IMR-90 (cell line): Measurements from ENCODE around the gene ZCCHC24. TPM values are rescaled to one million over a fixed set of nuclear protein-coding genes. Genes with fewer than 3 reads are reported as not detected.

Source experiments
- ATAC-seq: fragments of 200-7000 bp; cut with Tn5 transposase; 2 replicates; pipeline ENCODE4 v1.9.1; 2020; ENCODE audit warnings: low read depth, mild to moderate bottlenecking, moderate library complexity
- BruUV-seq: library from RNA; stranded (reverse); fragments of 400-500 nt; replicated peaks from 2 replicates; lab custom pipeline; 2021; lab: Mats Ljungman, UMichigan
- CTCF ChIA-PET: fragments of 300-600 bp; formaldehyde crosslinking; extraction: SDS; loops from one replicate; lab custom pipeline; 2021; ENCODE audit warnings: antibody characterized with exemption; lab: Yijun Ruan, JAX
- POLR2A ChIA-PET: fragments of 300-600 bp; sonication (Branson Sonifier 250); formaldehyde crosslinking; loops from one replicate; lab custom pipeline; 2022; ENCODE audit warnings: antibody characterized with exemption; ENCODE audit not compliant: unreplicated experiment; lab: Charles Lee
- DNase-seq: peaks from one replicate; pipeline ENCODE4 v3.0.0; 2013
- H2AFZ ChIP-seq: replicated peaks from 2 replicates; pipeline ENCODE3; 2013; ENCODE audit warnings: low read length, mild to moderate bottlenecking; ENCODE audit not compliant: poor library complexity
- H2AK5ac ChIP-seq: 2 replicates; pipeline ENCODE4 v1.6.1; 2013; ENCODE audit warnings: low read depth, low read length, inconsistent platforms
- H2AK9ac ChIP-seq: replicated peaks from 2 replicates; pipeline ENCODE3; 2013; ENCODE audit warnings: mild to moderate bottlenecking, low read depth, low read length, moderate library complexity; ENCODE audit not compliant: poor library complexity
- H2BK120ac ChIP-seq: 2 replicates; pipeline ENCODE4 v1.6.1; 2013; ENCODE audit warnings: low read depth, low read length, inconsistent platforms
- H2BK15ac ChIP-seq: 3 replicates; pipeline ENCODE4 v1.6.1; 2013; ENCODE audit warnings: low read depth, low read length, inconsistent platforms
- H2BK20ac ChIP-seq: 2 replicates; pipeline ENCODE4 v1.6.1; 2013; ENCODE audit warnings: low read depth, mild to moderate bottlenecking, inconsistent platforms, low read length, moderate library complexity
- H2BK5ac ChIP-seq: 2 replicates; pipeline ENCODE4 v1.6.1; 2013; ENCODE audit warnings: mild to moderate bottlenecking, low read depth, low read length, inconsistent platforms; ENCODE audit not compliant: poor library complexity, severe bottlenecking
- H3K14ac ChIP-seq: replicated peaks from 2 replicates; pipeline ENCODE4 v1.6.1; 2013; ENCODE audit warnings: low read depth, low read length, inconsistent platforms
- H3K18ac ChIP-seq: 2 replicates; pipeline ENCODE4 v1.6.1; 2013; ENCODE audit warnings: low read depth, low read length, control low read depth
- H3K23ac ChIP-seq: 2 replicates; pipeline ENCODE4 v1.6.1; 2013; ENCODE audit warnings: low read depth, low read length, inconsistent platforms
- H3K27ac ChIP-seq: 2 replicates; pipeline ENCODE4 v1.5.1; 2013; ENCODE audit warnings: mild to moderate bottlenecking, control low read depth, low read length; ENCODE audit not compliant: insufficient read depth
- H3K27me3 ChIP-seq: 2 replicates; pipeline ENCODE4 v1.6.1; 2013; ENCODE audit warnings: low read length; ENCODE audit not compliant: control insufficient read depth, insufficient read depth
- H3K36me3 ChIP-seq: 2 replicates; pipeline ENCODE4 v1.6.1; 2013; ENCODE audit warnings: low read length, mixed read lengths; ENCODE audit not compliant: control insufficient read depth, insufficient read depth
- H3K4ac ChIP-seq: 2 replicates; pipeline ENCODE4 v1.6.1; 2013; ENCODE audit warnings: low read depth, low read length, inconsistent platforms
- H3K4me1 ChIP-seq: 2 replicates; pipeline ENCODE4 v1.6.1; 2013; ENCODE audit warnings: low read length, mixed read lengths; ENCODE audit not compliant: control insufficient read depth, insufficient read depth
- H3K4me2 ChIP-seq: 2 replicates; pipeline ENCODE4 v1.6.1; 2013; ENCODE audit warnings: low read depth, mild to moderate bottlenecking, control low read depth, low read length, moderate library complexity
- H3K4me3 ChIP-seq: 2 replicates; pipeline ENCODE4 v1.5.1; 2013; ENCODE audit warnings: low read depth, mild to moderate bottlenecking, control low read depth, low read length, moderate library complexity; ENCODE audit not compliant: insufficient read depth
- H3K56ac ChIP-seq: 2 replicates; pipeline ENCODE4 v1.6.1; 2013; ENCODE audit warnings: low read length, inconsistent platforms; ENCODE audit not compliant: insufficient read depth; ENCODE audit errors: extremely low read depth
- H3K79me1 ChIP-seq, 2 experiments: 2 replicates each; pipeline ENCODE4 v1.6.1; 2013; ENCODE audit warnings: low read length in 2 of 2, inconsistent platforms in 1 of 2, low read depth in 1 of 2
- H3K9ac ChIP-seq: 2 replicates; pipeline ENCODE4 v1.6.1; 2013; ENCODE audit warnings: low read depth, low read length, control low read depth
- H3K9me1 ChIP-seq: 2 replicates; pipeline ENCODE4 v1.6.1; 2013; ENCODE audit warnings: low read length, inconsistent platforms; ENCODE audit not compliant: insufficient read depth
- H3K9me3 ChIP-seq: 2 replicates; pipeline ENCODE4 v1.6.1; 2013; ENCODE audit warnings: low read length; ENCODE audit not compliant: control insufficient read depth, insufficient read depth
- H4K20me1 ChIP-seq: 2 replicates; pipeline ENCODE4 v1.6.1; 2013; ENCODE audit warnings: low read length, inconsistent platforms; ENCODE audit not compliant: insufficient read depth
- H4K5ac ChIP-seq: 2 replicates; pipeline ENCODE4 v1.6.1; 2013; ENCODE audit warnings: mild to moderate bottlenecking, low read depth, low read length, control low read depth
- H4K8ac ChIP-seq, 2 experiments: 2 replicates each; pipeline ENCODE4 v1.6.1; 2013; ENCODE audit warnings: low read depth in 2 of 2, low read length in 2 of 2, control low read depth in 1 of 2, inconsistent platforms in 1 of 2
- H4K91ac ChIP-seq: 2 replicates; pipeline ENCODE4 v1.6.1; 2013; ENCODE audit warnings: low read depth, low read length, inconsistent platforms; ENCODE audit not compliant: insufficient read depth
- CTCF ChIP-seq: conservative IDR thresholded peaks from 2 replicates; pipeline ENCODE4 v1.5.1; 2012; ENCODE audit warnings: mild to moderate bottlenecking, low read depth, low read length, improper control_type of control experiment
- POLR2A ChIP-seq: IDR thresholded peaks from 2 replicates; pipeline ENCODE4 v1.6.1; 2012; ENCODE audit warnings: mild to moderate bottlenecking, low read depth, low read length
- WGBS, 2 experiments: methylation state at CpG; one replicate each; pipeline versions ENCODE4 v1.1.5 to v1.1.7; 2013; ENCODE audit warnings: missing lambda C conversion rate in 2 of 2; ENCODE audit not compliant: insufficient read length in 1 of 2; ENCODE audit errors: extremely low coverage in 2 of 2; 5-methylcytosine and 5-hydroxymethylcytosine counted together
- dilution Hi-C: fragments of 300-500 bp; cut with HindIII; formaldehyde crosslinking; loops from one replicate; pipeline ENCODE4 v1.14.3; 2018; ENCODE audit warnings: low sequenced_read_pairs; ENCODE audit not compliant: unreplicated experiment
- in situ Hi-C: fragments of 300-500 bp; cut with MboI; formaldehyde crosslinking; loops from 3 replicates; pipeline ENCODE4 v1.14.3; 2019; ENCODE audit warnings: low sequenced_read_pairs, inconsistent platforms, mixed read lengths
- intact Hi-C: fragments of 100-400 bp; cut with micrococcal nuclease; formaldehyde crosslinking; loops from 2 replicates; pipeline ENCODE4 v1.10.0; 2022
- polyA plus RNA-seq, 3 experiments: library from polyadenylated mRNA; depleted of rRNA; stranded (reverse); fragments of >200 nt; gene quantifications; 2 replicates each; pipeline ENCODE4 v1.2.3, GENCODE V29; 2012; ENCODE audit warnings: low replicate concordance in 1 of 3
- total RNA-seq: library from RNA; depleted of rRNA; stranded (reverse); fragments of >200 nt; gene quantifications from 2 replicates; pipeline ENCODE4 v1.2.3, GENCODE V29; 2012

Gene ZCCHC24
- total and polyA plus RNA-seq, 2 of the 4 experiments (the other 2 are of a cell fraction): 15.1 to 25.9 TPM

- no peak overlapping the region for H2BK120ac ChIP-seq
- H3K27me3 ChIP-seq: no peaks in the 10 kb centered on the region
- H4K91ac ChIP-seq: no peak overlapping the region
- H3K4me3 ChIP-seq: no peak overlapping the region
- H3K9me1 ChIP-seq: peaks cover 56% of the 10 kb centered on the region
- ATAC-seq (no peak), DNase-seq (no peak)
- H4K5ac ChIP-seq: no peak overlapping the region
- no peak overlapping the region for H3K56ac ChIP-seq
- no peak overlapping the region for H3K4ac ChIP-seq
- in situ Hi-C loops (no loop called here), dilution Hi-C loops (no loop called here), intact Hi-C loops (no loop called here)
- no TSS peak for BruUV-seq
- H4K8ac ChIP-seq: peak overlapping the region in 1 of 2 experiments; percentile 4; a peak in 1 of 4 replicates
- H3K79me1 ChIP-seq: peaks cover 48 to 86% of the 10 kb centered on the region in 2 experiments
- H2AK9ac ChIP-seq: no peak overlapping the region
- no peak overlapping the region for H2BK15ac ChIP-seq
- H3K36me3 ChIP-seq: peaks cover 35% of the 10 kb centered on the region
- H3K18ac ChIP-seq: no peak overlapping the region
- H3K23ac ChIP-seq: peak overlapping the region; percentile 61; the same call in 1 of the 2 replicates
- H3K4me2 ChIP-seq: no peak overlapping the region
- CTCF ChIA-PET: interaction anchor here (0.6 kb wide), 1 partner anchor 851 kb away, joined by 3 read pairs; no protein-coding TSS in a partner anchor
- no peak overlapping the region for H2BK20ac ChIP-seq
- peaks cover 74% of the 10 kb centered on the region for H3K4me1 ChIP-seq
- H3K9me3 ChIP-seq: no peaks in the 10 kb centered on the region
- peak overlapping the region; percentile 9; the same call in 1 of the 2 replicates for H3K27ac ChIP-seq
- H2AK5ac ChIP-seq: no peak overlapping the region
- no peak overlapping the region for H2AFZ ChIP-seq
- no peak overlapping the region for H3K9ac ChIP-seq
- POLR2A ChIA-PET: no interaction called here
- H2BK5ac ChIP-seq: no peak overlapping the region
- H3K14ac ChIP-seq: no peak overlapping the region
- TF ChIP-seq CTCF (no peak), POLR2A (no peak)
- 98% methylated on average over 5 of the region's 7 CpGs; no CpG with 5 or more reads in 1 of the 2 experiments for WGBS, 2 experiments
- peaks cover 32% of the 10 kb centered on the region for H4K20me1 ChIP-seq
Measured at GRCh38 chr10:79402625-79402946, 42.8 kb downstream of the ZCCHC24 start.
